A673 (cell line): Measurements from ENCODE around the gene PARP16. TPM values are rescaled to one million over a fixed set of nuclear protein-coding genes. Genes with fewer than 3 reads are reported as not detected.

Source experiments
- BruUV-seq: library from RNA; stranded (reverse); fragments of 400-500 nt; replicated peaks from 2 replicates; lab custom pipeline; 2021; lab: Mats Ljungman, UMichigan
- CTCF ChIA-PET: fragments of 300-600 bp; sonication (Branson Sonifier 250); formaldehyde crosslinking; loops from one replicate; lab custom pipeline; 2022; ENCODE audit warnings: antibody characterized with exemption; lab: Charles Lee
- POLR2A ChIA-PET: fragments of 300-600 bp; sonication (Branson Sonifier 250); formaldehyde crosslinking; loops from one replicate; lab custom pipeline; 2022; ENCODE audit warnings: antibody characterized with exemption; ENCODE audit not compliant: low non-redundant PET; lab: Charles Lee
- DNase-seq: peaks from one replicate; pipeline ENCODE4 v3.0.0-alpha.2; 2015; ENCODE audit warnings: low spot score
- H3K27ac ChIP-seq: fragments of 200-600 bp; sonication (generic); 2 replicates; pipeline ENCODE4 v1.5.1; 2016; ENCODE audit warnings: mixed run types, low read depth, mild to moderate bottlenecking, mixed read lengths, antibody characterized with exemption, low read length; ENCODE audit not compliant: poor library complexity, severe bottlenecking
- H3K27me3 ChIP-seq: fragments of 200-600 bp; sonication (generic); replicated peaks from 2 replicates; pipeline ENCODE4 v1.6.1; 2017; ENCODE audit warnings: mixed run types, low read depth, mild to moderate bottlenecking, mixed read lengths, antibody characterized with exemption, low read length; ENCODE audit not compliant: insufficient read depth, poor library complexity
- H3K36me3 ChIP-seq: fragments of 200-600 bp; sonication (generic); 2 replicates; pipeline ENCODE4 v1.6.1; 2016; ENCODE audit warnings: mixed run types, mild to moderate bottlenecking, mixed read lengths, antibody characterized with exemption, low read length; ENCODE audit not compliant: insufficient read depth, poor library complexity, severe bottlenecking
- H3K4me1 ChIP-seq: fragments of 200-600 bp; sonication (generic); 2 replicates; pipeline ENCODE4 v1.6.1; 2017; ENCODE audit warnings: mixed run types, mild to moderate bottlenecking, mixed read lengths, antibody characterized with exemption, low read length; ENCODE audit not compliant: insufficient read depth, poor library complexity, severe bottlenecking
- H3K4me3 ChIP-seq: fragments of 200-600 bp; sonication (generic); 2 replicates; pipeline ENCODE4 v1.5.1; 2016; ENCODE audit warnings: low read depth, mixed run types, mild to moderate bottlenecking, mixed read lengths, low read length; ENCODE audit not compliant: poor library complexity, severe bottlenecking
- H3K9me3 ChIP-seq: fragments of 200-600 bp; sonication (generic); 2 replicates; pipeline ENCODE4 v1.6.1; 2016; ENCODE audit warnings: mixed run types, low read depth, mild to moderate bottlenecking, mixed read lengths, antibody characterized with exemption, low read length; ENCODE audit not compliant: poor library complexity, severe bottlenecking
- intact Hi-C: fragments of 100-400 bp; cut with micrococcal nuclease; formaldehyde crosslinking; loops from one replicate; pipeline ENCODE4 v1.10.0; 2022; ENCODE audit not compliant: unreplicated experiment
- total RNA-seq: library from RNA; stranded (reverse); gene quantifications from 2 replicates; pipeline ENCODE4 v1.2.3, GENCODE V29; 2021
- TF ChIP-seq, protein P1 (sequence below): fragments of 300-800, 200-600 bp; sonication (generic); conservative IDR thresholded peaks from 2 replicates; pipeline ENCODE4 v1.5.1; 2017; ENCODE audit warnings: low read depth, mild to moderate bottlenecking, antibody characterized with exemption, low read length, moderate library complexity, mixed read lengths

The PARP16 gene
- total RNA-seq, 1 experiment from 2014 or later, result 5.7 TPM

- no peaks in the 10 kb centered on the region for H3K27me3 ChIP-seq
- intact Hi-C loops, result no loop called here
- peaks cover 7% of the 10 kb centered on the region for H3K4me1 ChIP-seq
- no peaks in the 10 kb centered on the region for H3K9me3 ChIP-seq
- DNase-seq, result no peak
- no TSS peak for BruUV-seq
- no peak overlapping the region for H3K4me3 ChIP-seq
- POLR2A ChIA-PET, result interaction anchor here (0.6 kb wide), 1 partner anchor 258 kb away, joined by 5 read pairs; no protein-coding TSS in a partner anchor
- no peak overlapping the region for H3K27ac ChIP-seq
- TF ChIP-seq, protein P1, sequence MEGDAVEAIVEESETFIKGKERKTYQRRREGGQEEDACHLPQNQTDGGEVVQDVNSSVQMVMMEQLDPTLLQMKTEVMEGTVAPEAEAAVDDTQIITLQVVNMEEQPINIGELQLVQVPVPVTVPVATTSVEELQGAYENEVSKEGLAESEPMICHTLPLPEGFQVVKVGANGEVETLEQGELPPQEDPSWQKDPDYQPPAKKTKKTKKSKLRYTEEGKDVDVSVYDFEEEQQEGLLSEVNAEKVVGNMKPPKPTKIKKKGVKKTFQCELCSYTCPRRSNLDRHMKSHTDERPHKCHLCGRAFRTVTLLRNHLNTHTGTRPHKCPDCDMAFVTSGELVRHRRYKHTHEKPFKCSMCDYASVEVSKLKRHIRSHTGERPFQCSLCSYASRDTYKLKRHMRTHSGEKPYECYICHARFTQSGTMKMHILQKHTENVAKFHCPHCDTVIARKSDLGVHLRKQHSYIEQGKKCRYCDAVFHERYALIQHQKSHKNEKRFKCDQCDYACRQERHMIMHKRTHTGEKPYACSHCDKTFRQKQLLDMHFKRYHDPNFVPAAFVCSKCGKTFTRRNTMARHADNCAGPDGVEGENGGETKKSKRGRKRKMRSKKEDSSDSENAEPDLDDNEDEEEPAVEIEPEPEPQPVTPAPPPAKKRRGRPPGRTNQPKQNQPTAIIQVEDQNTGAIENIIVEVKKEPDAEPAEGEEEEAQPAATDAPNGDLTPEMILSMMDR, result no peak
- CTCF ChIA-PET, result interaction anchor here (0.6 kb wide), 1 partner anchor 92 kb away, joined by 5 read pairs; no protein-coding TSS in a partner anchor
- no peaks in the 10 kb centered on the region for H3K36me3 ChIP-seq
Measured at GRCh38 chr15:65208647-65209046, 78.0 kb downstream of the PARP16 start.

Other genes starting within 250 kb of the PARP16 start
- gene SLC51B, start 241.5 kb downstream of the PARP16 start, total RNA-seq, result not detected in 2 replicates
- gene RASL12, start 218.9 kb downstream of the PARP16 start, total RNA-seq, result 0.69 and 1.2 TPM in 2 replicates
- gene KBTBD13, start 210.1 kb downstream of the PARP16 start, total RNA-seq, result not detected in 2 replicates
- gene UBAP1L, start 171.7 kb downstream of the PARP16 start, total RNA-seq, result 3.6 and 3.9 TPM in 2 replicates
- gene PDCD7, start 153.1 kb downstream of the PARP16 start, total RNA-seq, result 30.7 and 39.1 TPM in 2 replicates
- gene CLPX, start 101.5 kb downstream of the PARP16 start, total RNA-seq, result 60.2 and 64.4 TPM in 2 replicates
- 0.04 TPM in 1 of 2 replicates, not detected in the other for gene CILP, start 75.4 kb downstream of the PARP16 start, total RNA-seq
- gene RNU5A-1, start 9.2 kb upstream of the PARP16 start, total RNA-seq, result not detected in 2 replicates
- not detected in 2 replicates for gene RNU5B-1, start 17.8 kb upstream of the PARP16 start, total RNA-seq
- gene IGDCC3, start 91.1 kb upstream of the PARP16 start, total RNA-seq, result 0.28 and 0.32 TPM in 2 replicates
- gene IGDCC4, start 136.1 kb upstream of the PARP16 start, total RNA-seq, result 1.1 and 3.5 TPM in 2 replicates
- gene DPP8, start 230.8 kb upstream of the PARP16 start, total RNA-seq, result 29.6 and 35.9 TPM in 2 replicates
- gene HACD3, start 243.6 kb upstream of the PARP16 start, total RNA-seq, result 142 and 157 TPM in 2 replicates